Measurements from ENCODE around the gene FBXO17.
A peak's percentile ranks its signal among the peaks of the same experiment; 100 is the strongest.
"Not testable (repeated sequence)": the region's sequence is repeated elsewhere in the genome, so short reads cannot be mapped to it uniquely, and the experiment has no call there.

FBXO17 gene

GRCh38 chr19:38941979-38942378 lies 33.6 kb downstream of the FBXO17 start:
- DNase-seq = no peak

GRCh38 chr19:38941466-38941865 lies 34.1 kb downstream of the FBXO17 start:
- not testable (repeated sequence) for DNase-seq

- no peak for DNase-seq
Observed at GRCh38 chr19:38939957-38940356, 35.6 kb downstream of the FBXO17 start.

- no peak for DNase-seq
Observed at GRCh38 chr19:38933544-38933943, 42.0 kb downstream of the FBXO17 start.

GRCh38 chr19:38932425-38933179 lies 42.9 kb downstream of the FBXO17 start:
- DNase-seq = no peak

- no peak for DNase-seq
Observed at GRCh38 chr19:38931521-38931793, 44.1 kb downstream of the FBXO17 start.

GRCh38 chr19:38930776-38931520 lies 44.6 kb downstream of the FBXO17 start, which contains the start of gene MRPS12:
MRPS12 (plus strand) TSS chr19:38930944; CDS start chr19:38931295, 351 bp downstream.
- peak; percentile 97 for DNase-seq

- peak; percentile 88 for DNase-seq
Observed at GRCh38 chr19:38929929-38930775, 45.4 kb downstream of the FBXO17 start, which contains the start of gene SARS2. SARS2 (minus strand) TSS chr19:38930763; CDS start chr19:38930736, 27 bp downstream.

- no peak for DNase-seq
Observed at GRCh38 chr19:38928391-38929001, 47.0 kb downstream of the FBXO17 start.

GRCh38 chr19:38924388-38924787 lies 51.2 kb downstream of the FBXO17 start:
- no peak for DNase-seq

GRCh38 chr19:38922482-38922881 lies 53.1 kb downstream of the FBXO17 start:
- no peak for DNase-seq

- DNase-seq = no peak
Observed at GRCh38 chr19:38921420-38922274, 53.9 kb downstream of the FBXO17 start.

GRCh38 chr19:38920602-38921419 lies 54.7 kb downstream of the FBXO17 start:
- DNase-seq = no peak

GRCh38 chr19:38919837-38920601 lies 55.5 kb downstream of the FBXO17 start:
- DNase-seq = no peak

GRCh38 chr19:38918526-38918925 lies 57.0 kb downstream of the FBXO17 start:
- no peak for DNase-seq

- no peak for DNase-seq
Observed at GRCh38 chr19:38917921-38918491, 57.5 kb downstream of the FBXO17 start.

GRCh38 chr19:38917516-38917915 lies 58.0 kb downstream of the FBXO17 start:
- DNase-seq = no peak

- DNase-seq = no peak
Observed at GRCh38 chr19:38915329-38916321, 59.9 kb downstream of the FBXO17 start.

GRCh38 chr19:38913958-38914357 lies 61.6 kb downstream of the FBXO17 start:
- DNase-seq = no peak
